HG02885 (cell line): ENCODE data around the gene ATP6V0E1.
"Not testable (repeated sequence)": the region's sequence is repeated elsewhere in the genome, so short reads cannot be mapped to it uniquely, and the experiment has no call there.

Experiments
- ATAC-seq: cut with Tn5 transposase; IDR thresholded peaks from one replicate; pipeline ENCODE4 v1.9.1; 2021; ENCODE audit warnings: mild to moderate bottlenecking; ENCODE audit not compliant: unreplicated experiment, poor library complexity

The ATP6V0E1 gene

GRCh38 chr5:172999974-173000373, 16.4 kb downstream of the ATP6V0E1 start:
- ATAC-seq: no peak

GRCh38 chr5:173001229-173001841, 17.8 kb downstream of the ATP6V0E1 start:
- peak; percentile 86 for ATAC-seq

GRCh38 chr5:173003360-173003759, 19.8 kb downstream of the ATP6V0E1 start:
- no peak for ATAC-seq

GRCh38 chr5:173004013-173004412, 20.4 kb downstream of the ATP6V0E1 start:
- no peak for ATAC-seq

GRCh38 chr5:173004447-173004846, 20.9 kb downstream of the ATP6V0E1 start:
- ATAC-seq: no peak

- ATAC-seq: no peak
These were observed 26.4 kb downstream of the ATP6V0E1 start for GRCh38 chr5:173010021-173010420.

GRCh38 chr5:173010547-173011464, 27.2 kb downstream of the ATP6V0E1 start:
- ATAC-seq: no peak

GRCh38 chr5:173011566-173011965, 28.0 kb downstream of the ATP6V0E1 start:
- no peak for ATAC-seq

GRCh38 chr5:173012882-173013281, 29.3 kb downstream of the ATP6V0E1 start:
- no peak for ATAC-seq

GRCh38 chr5:173014671-173015070, 31.1 kb downstream of the ATP6V0E1 start:
- no peak for ATAC-seq

GRCh38 chr5:173015192-173015591, 31.6 kb downstream of the ATP6V0E1 start:
- no peak for ATAC-seq

GRCh38 chr5:173015598-173016455, 32.3 kb downstream of the ATP6V0E1 start:
- ATAC-seq: no peak

- ATAC-seq: no peak
These were observed 33.1 kb downstream of the ATP6V0E1 start for GRCh38 chr5:173016598-173017046.

GRCh38 chr5:173017087-173017486, 33.5 kb downstream of the ATP6V0E1 start:
- not testable (repeated sequence) for ATAC-seq

- ATAC-seq: no peak
These were observed 34.8 kb downstream of the ATP6V0E1 start for GRCh38 chr5:173018358-173018757.

GRCh38 chr5:173020154-173020581, 36.6 kb downstream of the ATP6V0E1 start:
- ATAC-seq: no peak

GRCh38 chr5:173020643-173021042, 37.1 kb downstream of the ATP6V0E1 start:
- no peak for ATAC-seq

GRCh38 chr5:173025651-173026050, 42.1 kb downstream of the ATP6V0E1 start:
- ATAC-seq: no peak

- ATAC-seq: no peak
These were observed 44.3 kb downstream of the ATP6V0E1 start for GRCh38 chr5:173027905-173028304.

GRCh38 chr5:173028811-173029327, 45.3 kb downstream of the ATP6V0E1 start:
- no peak for ATAC-seq
